ENCODE data around the gene NUP160.
A peak's percentile ranks its signal among the peaks of the same experiment; 100 is the strongest.
"Not testable (repeated sequence)": the region's sequence is repeated elsewhere in the genome, so short reads cannot be mapped to it uniquely, and the experiment has no call there.

Gene NUP160, protein sequence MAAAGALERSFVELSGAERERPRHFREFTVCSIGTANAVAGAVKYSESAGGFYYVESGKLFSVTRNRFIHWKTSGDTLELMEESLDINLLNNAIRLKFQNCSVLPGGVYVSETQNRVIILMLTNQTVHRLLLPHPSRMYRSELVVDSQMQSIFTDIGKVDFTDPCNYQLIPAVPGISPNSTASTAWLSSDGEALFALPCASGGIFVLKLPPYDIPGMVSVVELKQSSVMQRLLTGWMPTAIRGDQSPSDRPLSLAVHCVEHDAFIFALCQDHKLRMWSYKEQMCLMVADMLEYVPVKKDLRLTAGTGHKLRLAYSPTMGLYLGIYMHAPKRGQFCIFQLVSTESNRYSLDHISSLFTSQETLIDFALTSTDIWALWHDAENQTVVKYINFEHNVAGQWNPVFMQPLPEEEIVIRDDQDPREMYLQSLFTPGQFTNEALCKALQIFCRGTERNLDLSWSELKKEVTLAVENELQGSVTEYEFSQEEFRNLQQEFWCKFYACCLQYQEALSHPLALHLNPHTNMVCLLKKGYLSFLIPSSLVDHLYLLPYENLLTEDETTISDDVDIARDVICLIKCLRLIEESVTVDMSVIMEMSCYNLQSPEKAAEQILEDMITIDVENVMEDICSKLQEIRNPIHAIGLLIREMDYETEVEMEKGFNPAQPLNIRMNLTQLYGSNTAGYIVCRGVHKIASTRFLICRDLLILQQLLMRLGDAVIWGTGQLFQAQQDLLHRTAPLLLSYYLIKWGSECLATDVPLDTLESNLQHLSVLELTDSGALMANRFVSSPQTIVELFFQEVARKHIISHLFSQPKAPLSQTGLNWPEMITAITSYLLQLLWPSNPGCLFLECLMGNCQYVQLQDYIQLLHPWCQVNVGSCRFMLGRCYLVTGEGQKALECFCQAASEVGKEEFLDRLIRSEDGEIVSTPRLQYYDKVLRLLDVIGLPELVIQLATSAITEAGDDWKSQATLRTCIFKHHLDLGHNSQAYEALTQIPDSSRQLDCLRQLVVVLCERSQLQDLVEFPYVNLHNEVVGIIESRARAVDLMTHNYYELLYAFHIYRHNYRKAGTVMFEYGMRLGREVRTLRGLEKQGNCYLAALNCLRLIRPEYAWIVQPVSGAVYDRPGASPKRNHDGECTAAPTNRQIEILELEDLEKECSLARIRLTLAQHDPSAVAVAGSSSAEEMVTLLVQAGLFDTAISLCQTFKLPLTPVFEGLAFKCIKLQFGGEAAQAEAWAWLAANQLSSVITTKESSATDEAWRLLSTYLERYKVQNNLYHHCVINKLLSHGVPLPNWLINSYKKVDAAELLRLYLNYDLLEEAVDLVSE (N-terminal part only)

DNA sequence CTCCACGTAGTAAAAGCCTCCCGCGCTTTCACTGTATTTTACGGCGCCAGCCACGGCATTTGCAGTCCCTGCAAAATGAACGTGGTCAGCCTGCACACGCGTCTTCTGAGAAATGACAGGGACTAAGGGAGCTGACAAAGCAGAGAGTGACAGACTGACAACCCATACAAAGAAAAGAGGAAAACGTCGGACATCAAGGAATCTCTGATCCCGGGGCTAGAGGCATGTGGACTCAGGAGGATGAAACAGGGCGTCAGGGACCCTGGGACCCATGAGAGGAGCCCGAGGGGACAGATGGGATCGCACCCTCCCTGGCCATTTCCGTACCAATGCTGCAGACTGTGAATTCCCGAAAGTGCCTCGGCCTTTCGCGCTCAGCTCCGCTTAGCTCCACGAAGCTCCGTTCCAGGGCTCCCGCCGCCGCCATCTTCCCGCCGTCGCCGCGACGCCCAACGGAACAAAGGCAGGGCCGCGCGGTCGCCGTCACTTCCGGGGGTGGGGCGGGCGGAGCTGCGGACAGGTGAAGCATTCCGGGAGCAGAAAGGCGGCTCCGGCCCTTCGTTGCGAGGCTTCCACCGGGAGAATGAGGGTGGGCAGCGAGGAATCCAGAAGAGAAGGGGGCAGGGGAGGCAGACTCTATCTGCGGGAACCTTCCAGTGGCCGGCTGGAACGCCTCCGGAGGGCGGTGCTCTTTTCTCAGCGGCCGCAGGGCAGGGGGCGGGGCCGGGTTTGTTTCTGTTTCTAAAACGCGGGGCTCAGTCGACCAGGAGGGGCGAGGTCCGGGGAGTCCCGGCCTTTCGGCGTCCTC lies at the start of gene NUP160:
NUP160 (minus strand) TSS at position 459 of the 808 bp plus-strand sequence; CDS start at position 427, 32 bp downstream.
- H3K36me3 ChIP-seq (ENCODE audit: insufficient read depth, low read depth, low read length), result peaks cover 41% of the 10 kb centered on the region
- H3K4me3 ChIP-seq (ENCODE audit: low read length), result peak within 1 kb of the TSS; percentile 99

DNA sequence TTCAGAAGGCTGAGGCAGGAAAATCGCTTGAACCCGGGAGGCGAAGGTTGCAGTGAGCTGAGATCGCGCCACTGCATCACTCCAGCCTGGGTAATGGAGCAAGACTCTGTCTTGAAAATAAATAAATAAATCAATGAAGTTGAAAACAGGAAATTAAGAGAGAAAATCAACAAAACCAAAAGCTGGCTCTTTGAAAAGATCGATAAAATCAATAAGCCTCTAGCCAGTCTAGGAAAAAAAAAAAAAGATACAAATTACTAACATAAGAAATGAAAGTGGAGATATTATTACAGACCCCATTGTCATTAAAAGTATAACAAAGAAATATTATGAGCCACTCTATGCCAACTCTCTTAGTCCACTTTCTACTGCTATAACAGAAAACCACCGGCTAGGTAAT lies 48.0 kb upstream of the NUP160 start:
- Histone ChIP-seq H3K27me3 (ENCODE audit: insufficient read depth, low read length) (no peaks in the 10 kb centered on the region), H3K36me3 (ENCODE audit: insufficient read depth, low read depth, low read length) (no peaks in the 10 kb centered on the region), H3K9ac (ENCODE audit: low read depth, low read length) (no peak overlapping the region), H3K27ac (ENCODE audit: low read length) (no peak overlapping the region), H3K9me3 (ENCODE audit: insufficient read depth, low read depth, low read length) (no peaks in the 10 kb centered on the region), H3K4me3 (ENCODE audit: low read length) (no peak overlapping the region), H3K4me1 (ENCODE audit: insufficient read depth, low read length) (no peaks in the 10 kb centered on the region)

More for the DNA sequence above, at the start of gene NUP160:
- Histone ChIP-seq H3K27ac (ENCODE audit: low read length) (peak within 1 kb of the TSS; percentile 83), H3K27me3 (ENCODE audit: insufficient read depth, low read length) (no peaks in the 10 kb centered on the region), H3K4me1 (ENCODE audit: insufficient read depth, low read length) (peaks cover 8% of the 10 kb centered on the region; the same call in 1 of the 2 replicates), H3K9me3 (ENCODE audit: insufficient read depth, low read depth, low read length) (no peaks in the 10 kb centered on the region), H3K9ac (ENCODE audit: low read depth, low read length) (peak within 1 kb of the TSS; percentile 98)

DNA sequence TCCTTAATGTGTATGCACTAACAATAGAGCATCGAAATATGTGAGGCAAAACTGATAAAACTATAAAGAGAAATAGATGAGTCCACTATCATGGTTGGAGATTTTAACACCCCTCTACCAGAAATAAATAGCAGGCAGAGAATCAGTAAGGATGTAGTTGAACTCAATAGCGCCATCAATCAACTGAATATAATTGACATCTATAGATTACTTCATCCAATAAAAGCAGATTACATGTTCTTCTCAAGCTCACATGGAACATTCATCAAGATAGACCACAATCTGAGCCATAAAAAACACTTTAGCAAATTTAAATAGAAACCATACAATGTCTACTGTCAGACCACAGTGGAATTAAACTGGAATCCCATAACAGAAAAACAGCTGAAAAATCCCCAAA lies 46.9 kb upstream of the NUP160 start:
- Histone ChIP-seq H3K27me3 (ENCODE audit: insufficient read depth, low read length) (no peaks in the 10 kb centered on the region), H3K4me1 (ENCODE audit: insufficient read depth, low read length) (no peaks in the 10 kb centered on the region), H3K36me3 (ENCODE audit: insufficient read depth, low read depth, low read length) (no peaks in the 10 kb centered on the region), H3K9ac (ENCODE audit: low read depth, low read length) (no peak overlapping the region), H3K9me3 (ENCODE audit: insufficient read depth, low read depth, low read length) (no peaks in the 10 kb centered on the region), H3K27ac (ENCODE audit: low read length) (no peak overlapping the region), H3K4me3 (ENCODE audit: low read length) (no peak overlapping the region)

DNA sequence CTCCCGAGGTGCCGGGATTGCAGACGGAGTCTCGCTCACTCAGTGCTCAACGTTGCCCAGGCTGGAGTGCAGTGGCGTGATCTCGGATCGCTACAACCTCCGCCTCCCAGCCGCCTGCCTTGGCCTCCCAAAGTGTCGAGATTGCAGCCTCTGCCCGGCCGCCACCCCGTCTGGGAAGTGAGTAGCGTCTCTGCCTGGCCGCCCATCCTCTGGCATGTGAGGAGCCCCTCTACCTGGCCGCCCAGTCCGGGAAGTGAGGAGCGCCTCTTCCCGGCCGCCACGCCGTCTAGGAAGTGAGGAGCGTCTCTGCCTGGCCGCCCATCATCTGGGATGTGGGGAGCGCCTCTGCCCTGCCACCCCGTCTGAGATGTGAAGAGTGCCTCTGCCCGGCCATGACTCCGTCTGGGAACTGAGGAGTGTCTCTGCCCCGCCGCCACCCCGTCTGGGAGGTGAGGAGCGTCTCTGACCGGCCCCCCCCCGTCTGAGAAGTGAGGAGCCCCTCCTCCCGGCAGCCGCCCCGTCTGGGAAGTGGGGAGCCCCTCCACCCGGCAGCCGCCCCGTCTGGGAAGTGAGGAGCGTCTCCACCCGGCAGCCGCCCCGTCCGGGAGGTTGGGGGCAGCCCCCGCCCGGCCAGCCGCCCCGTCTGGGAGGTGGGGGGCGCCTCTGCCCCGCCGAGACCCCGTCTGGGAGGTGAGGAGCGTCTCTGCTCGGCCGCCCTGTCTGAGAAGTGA lies 44.6 kb upstream of the NUP160 start:
- not testable (repeated sequence) for H3K27me3 ChIP-seq (ENCODE audit: insufficient read depth, low read length); H3K27ac ChIP-seq (ENCODE audit: low read length); H3K4me1 ChIP-seq (ENCODE audit: insufficient read depth, low read length); H3K9me3 ChIP-seq (ENCODE audit: insufficient read depth, low read depth, low read length); H3K9ac ChIP-seq (ENCODE audit: low read depth, low read length); H3K4me3 ChIP-seq (ENCODE audit: low read length); H3K36me3 ChIP-seq (ENCODE audit: insufficient read depth, low read depth, low read length)

DNA sequence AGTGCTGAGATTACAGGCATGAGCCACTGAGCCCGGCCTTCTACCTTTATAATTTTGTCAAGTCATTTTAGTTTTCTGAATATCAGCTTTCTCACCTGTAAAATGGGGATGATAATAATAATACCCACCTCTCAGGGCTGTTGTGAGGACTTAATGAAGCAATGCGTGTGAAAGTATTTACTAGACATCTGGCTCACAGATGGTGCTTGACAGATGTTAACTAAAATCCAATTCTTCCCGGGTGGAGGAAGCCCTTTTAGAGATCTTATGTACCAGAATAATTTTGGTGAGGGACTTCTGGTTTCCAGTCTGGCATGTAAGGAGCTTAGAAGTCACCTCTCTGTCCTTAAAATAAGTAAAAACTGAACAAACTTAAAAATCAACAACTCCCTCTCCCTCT lies 43.7 kb upstream of the NUP160 start:
- no peak overlapping the region for H3K9ac ChIP-seq (ENCODE audit: low read depth, low read length)
- H3K4me1 ChIP-seq (ENCODE audit: insufficient read depth, low read length), result no peaks in the 10 kb centered on the region
- no peaks in the 10 kb centered on the region; the same call in 1 of the 2 replicates for H3K27me3 ChIP-seq (ENCODE audit: insufficient read depth, low read length)
- no peaks in the 10 kb centered on the region for H3K36me3 ChIP-seq (ENCODE audit: insufficient read depth, low read depth, low read length)
- no peak overlapping the region for H3K4me3 ChIP-seq (ENCODE audit: low read length)
- H3K9me3 ChIP-seq (ENCODE audit: insufficient read depth, low read depth, low read length), result no peaks in the 10 kb centered on the region
- no peak overlapping the region for H3K27ac ChIP-seq (ENCODE audit: low read length)

DNA sequence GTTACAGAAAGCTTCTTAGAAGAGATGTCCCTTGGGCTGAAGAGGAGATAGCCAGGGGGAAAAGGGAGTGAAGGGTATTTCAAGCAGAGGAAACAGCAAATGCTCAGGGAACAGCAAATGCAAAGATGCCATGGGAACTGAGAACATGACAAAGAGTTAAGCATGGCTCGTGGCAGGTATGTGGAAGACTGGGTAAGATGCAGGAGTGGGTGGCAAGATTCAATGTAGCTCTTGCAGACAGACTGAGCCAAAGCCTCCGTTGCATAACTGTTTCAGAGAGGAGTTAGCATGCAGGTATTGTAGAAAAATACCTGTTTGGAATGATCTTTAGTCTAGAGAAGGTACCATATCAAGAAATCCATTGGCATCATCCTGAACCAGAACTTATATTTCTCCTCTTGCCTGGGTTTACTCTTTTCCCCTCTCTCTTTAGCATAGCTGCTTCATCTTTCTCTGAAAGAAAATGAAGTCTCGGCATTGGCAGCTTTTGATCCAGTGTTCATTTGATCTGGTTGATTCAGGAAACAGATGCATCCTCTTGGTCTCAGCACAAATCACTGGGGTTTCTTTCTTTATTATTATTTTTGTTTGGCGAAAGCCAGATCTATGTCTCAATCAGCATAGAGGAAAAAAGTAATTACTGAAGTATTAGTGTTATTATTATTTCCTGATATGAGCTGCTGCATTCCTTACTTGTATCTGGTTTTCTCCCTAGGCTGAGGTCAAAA lies 41.7 kb upstream of the NUP160 start:
- no peaks in the 10 kb centered on the region for H3K9me3 ChIP-seq (ENCODE audit: insufficient read depth, low read depth, low read length)
- H3K9ac ChIP-seq (ENCODE audit: low read depth, low read length), result no peak overlapping the region
- H3K4me1 ChIP-seq (ENCODE audit: insufficient read depth, low read length), result no peaks in the 10 kb centered on the region
- H3K27me3 ChIP-seq (ENCODE audit: insufficient read depth, low read length), result no peaks in the 10 kb centered on the region; the same call in 1 of the 2 replicates
- no peak overlapping the region for H3K27ac ChIP-seq (ENCODE audit: low read length)
- H3K4me3 ChIP-seq (ENCODE audit: low read length), result no peak overlapping the region
- no peaks in the 10 kb centered on the region for H3K36me3 ChIP-seq (ENCODE audit: insufficient read depth, low read depth, low read length)

DNA sequence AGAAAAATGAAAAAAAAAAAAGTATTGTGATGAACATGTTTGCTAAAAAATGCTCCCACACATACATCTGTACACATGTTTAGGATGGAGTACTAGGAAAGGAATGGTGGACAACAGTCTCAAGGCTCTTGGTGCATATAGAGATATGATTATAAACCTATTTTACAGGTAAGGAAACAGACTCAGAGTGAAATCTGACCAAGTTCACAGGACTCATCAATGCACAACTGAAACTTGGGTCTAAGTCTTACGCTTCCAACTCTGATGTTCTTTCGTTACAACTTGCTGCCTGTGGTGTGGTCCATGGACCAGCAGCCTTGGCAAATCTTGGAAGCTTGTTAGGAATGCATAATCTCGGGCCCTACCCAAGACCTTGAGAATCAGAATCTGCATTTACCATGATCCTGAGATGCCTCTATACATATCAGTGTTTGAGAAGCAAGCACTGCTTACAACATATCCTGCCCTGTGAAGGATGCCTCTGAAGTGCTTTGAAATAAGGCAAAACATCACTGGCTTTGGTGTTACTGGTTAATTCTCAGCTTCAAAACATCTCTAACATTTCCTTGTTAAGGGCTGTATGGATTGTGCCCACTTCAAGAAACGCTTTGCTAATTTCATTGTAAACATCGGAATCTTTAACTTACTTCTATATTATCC lies 39.9 kb upstream of the NUP160 start:
- no peak overlapping the region for H3K9ac ChIP-seq (ENCODE audit: low read depth, low read length)
- no peaks in the 10 kb centered on the region; the same call in 1 of the 2 replicates for H3K27me3 ChIP-seq (ENCODE audit: insufficient read depth, low read length)
- H3K36me3 ChIP-seq (ENCODE audit: insufficient read depth, low read depth, low read length), result no peaks in the 10 kb centered on the region
- H3K4me1 ChIP-seq (ENCODE audit: insufficient read depth, low read length), result no peaks in the 10 kb centered on the region
- H3K4me3 ChIP-seq (ENCODE audit: low read length), result no peak overlapping the region
- H3K9me3 ChIP-seq (ENCODE audit: insufficient read depth, low read depth, low read length), result no peaks in the 10 kb centered on the region
- H3K27ac ChIP-seq (ENCODE audit: low read length), result no peak overlapping the region

DNA sequence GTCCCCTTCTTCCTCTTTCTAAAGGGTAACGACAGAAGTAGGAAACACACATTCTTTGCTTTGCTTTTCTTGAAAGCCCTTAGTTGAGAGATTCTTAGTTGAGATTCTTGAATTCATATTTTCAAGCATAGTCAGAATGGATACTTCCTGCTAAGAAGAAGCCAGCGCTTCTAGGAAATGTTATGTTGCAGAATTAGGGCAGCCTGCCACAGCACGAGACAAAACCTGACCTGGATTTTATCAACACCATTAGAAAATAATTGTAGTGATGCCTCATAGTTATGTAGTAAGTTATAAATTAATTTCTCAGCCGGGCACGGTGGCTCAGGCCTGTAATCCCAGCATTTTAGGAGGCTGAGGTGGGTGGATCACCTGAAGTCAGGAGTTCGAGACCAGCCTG lies 37.9 kb upstream of the NUP160 start:
- Histone ChIP-seq H3K4me1 (ENCODE audit: insufficient read depth, low read length) (no peaks in the 10 kb centered on the region), H3K4me3 (ENCODE audit: low read length) (no peak overlapping the region), H3K9me3 (ENCODE audit: insufficient read depth, low read depth, low read length) (no peaks in the 10 kb centered on the region), H3K9ac (ENCODE audit: low read depth, low read length) (no peak overlapping the region), H3K27me3 (ENCODE audit: insufficient read depth, low read length) (no peaks in the 10 kb centered on the region; the same call in 1 of the 2 replicates), H3K36me3 (ENCODE audit: insufficient read depth, low read depth, low read length) (no peaks in the 10 kb centered on the region), H3K27ac (ENCODE audit: low read length) (no peak overlapping the region)

DNA sequence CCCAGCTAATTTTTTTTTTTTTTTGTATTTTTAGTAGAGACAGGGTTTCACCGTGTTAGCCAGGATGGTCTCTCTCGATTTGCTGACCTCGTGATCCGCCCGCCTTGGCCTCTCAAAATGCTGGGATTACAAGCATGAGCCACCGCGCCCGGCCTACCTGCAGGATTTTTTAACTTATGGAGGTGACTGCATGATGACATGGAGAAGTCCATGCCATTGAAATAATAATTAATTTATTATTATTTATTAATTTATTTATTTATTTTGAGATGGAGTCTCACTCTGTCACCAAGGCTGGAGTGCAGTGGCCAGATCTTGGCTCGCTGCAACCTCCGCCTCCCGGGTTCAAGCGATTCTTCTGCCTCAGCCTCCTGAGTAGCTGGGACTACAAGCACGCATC lies 34.3 kb upstream of the NUP160 start:
- H3K4me1 ChIP-seq (ENCODE audit: insufficient read depth, low read length); H3K9me3 ChIP-seq (ENCODE audit: insufficient read depth, low read depth, low read length); H3K27me3 ChIP-seq (ENCODE audit: insufficient read depth, low read length); H3K4me3 ChIP-seq (ENCODE audit: low read length); H3K9ac ChIP-seq (ENCODE audit: low read depth, low read length); H3K36me3 ChIP-seq (ENCODE audit: insufficient read depth, low read depth, low read length); H3K27ac ChIP-seq (ENCODE audit: low read length): not testable (repeated sequence)
